VCaP (cell line): ENCODE results near the gene RMDN3.

Experiments
- H3K27ac ChIP-seq: fragments of 450-650 bp; 2 replicates; pipeline ENCODE4 v1.5.1; 2017
- CTCF ChIP-seq: fragments of 450-650 bp; conservative IDR thresholded peaks from 2 replicates; pipeline ENCODE4 v1.5.1; 2017; ENCODE audit warnings: mild to moderate bottlenecking, moderate library complexity

The RMDN3 gene

DNA sequence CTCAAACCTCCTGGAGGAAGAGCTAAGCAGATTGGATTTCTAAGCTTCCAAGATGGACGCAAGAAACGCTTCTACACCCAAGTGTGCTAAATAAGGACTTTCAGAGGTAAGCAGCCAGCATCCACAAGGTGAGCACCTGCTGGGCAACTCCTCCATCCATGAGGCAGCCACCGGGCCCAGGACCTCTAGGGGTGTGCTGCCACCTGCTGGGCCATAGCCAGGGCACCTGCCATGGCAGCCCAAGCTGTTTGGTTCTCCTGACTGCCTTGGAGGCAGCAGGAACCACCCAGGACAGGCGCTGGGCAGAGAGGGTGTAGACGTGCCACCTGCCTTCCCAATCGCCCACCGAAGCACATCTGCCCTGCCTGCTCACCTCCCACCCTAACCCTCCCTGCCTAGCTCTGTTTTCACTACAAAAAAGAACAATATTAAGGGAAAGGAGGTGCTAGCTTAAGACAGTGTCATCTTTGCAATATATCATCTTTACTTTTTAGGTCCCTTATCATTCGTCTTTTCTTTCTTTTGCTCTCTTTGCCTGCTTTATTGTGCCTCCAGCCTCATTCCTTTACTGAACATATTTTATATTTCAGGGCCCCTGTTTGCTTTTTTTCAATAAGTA is 27.7 kb upstream of the RMDN3 start:
- H3K27ac ChIP-seq, result peak overlapping the region; percentile 95
- peak; percentile 91 for TF ChIP-seq CTCF

DNA sequence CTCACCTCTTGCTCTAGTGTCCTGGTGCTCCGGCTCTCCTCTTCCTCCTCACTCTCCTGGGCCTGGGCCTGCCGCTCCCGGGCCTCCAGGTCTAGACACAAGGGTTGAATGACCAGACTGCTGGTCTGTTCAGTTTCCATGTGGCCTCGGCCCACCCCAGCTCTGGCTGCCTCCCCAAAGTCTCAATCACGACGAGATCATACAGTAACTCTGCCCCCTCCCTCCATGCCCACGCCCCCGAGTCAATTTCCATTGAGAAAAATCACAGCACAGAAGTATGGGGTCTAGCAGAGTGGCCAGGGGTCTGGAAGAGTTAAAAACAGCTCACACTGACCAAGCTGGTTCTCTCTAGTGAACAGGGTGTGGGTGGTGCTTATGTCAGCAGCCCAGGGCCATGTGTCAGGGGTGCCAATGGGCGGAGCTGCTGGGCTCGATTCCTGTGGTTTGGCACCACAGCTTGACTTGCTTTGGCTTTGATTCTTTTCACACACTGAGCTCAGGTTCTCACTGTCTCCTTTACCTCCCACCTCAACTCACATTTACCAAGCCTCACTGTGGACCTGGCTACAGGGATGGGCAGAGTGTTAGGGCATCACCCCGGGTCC is 21.6 kb upstream of the RMDN3 start:
- TF ChIP-seq CTCF, result no peak
- peak overlapping the region; percentile 4; the same call in 1 of the 2 replicates for H3K27ac ChIP-seq

GRCh38 chr15:40775740-40776536 is 20.9 kb upstream of the RMDN3 start:
- no peak for TF ChIP-seq CTCF
- no peak overlapping the region for H3K27ac ChIP-seq

DNA sequence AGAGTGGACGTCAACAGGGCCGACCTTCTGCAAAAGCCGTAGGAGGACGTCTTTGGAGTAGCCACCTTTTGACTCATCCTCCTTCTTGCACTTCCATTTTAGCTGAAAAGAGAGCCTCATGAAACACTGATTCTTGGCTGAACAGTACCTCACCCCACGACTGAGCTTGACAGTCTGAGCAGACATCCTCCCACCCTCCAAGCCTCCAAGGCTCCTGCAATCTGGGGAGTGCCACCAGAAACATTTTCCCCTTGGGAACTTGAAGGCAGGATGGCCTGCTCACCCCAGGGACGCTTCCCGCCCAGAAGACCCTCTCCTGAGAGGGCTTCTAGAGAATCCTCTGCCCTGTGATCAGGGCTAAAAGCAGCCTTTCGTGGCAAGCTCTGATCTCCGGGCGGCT is 20.0 kb upstream of the RMDN3 start:
- no peak overlapping the region for H3K27ac ChIP-seq
- no peak for TF ChIP-seq CTCF

GRCh38 chr15:40773902-40774301 is 18.8 kb upstream of the RMDN3 start:
- H3K27ac ChIP-seq, result no peak overlapping the region
- TF ChIP-seq CTCF, result no peak

DNA sequence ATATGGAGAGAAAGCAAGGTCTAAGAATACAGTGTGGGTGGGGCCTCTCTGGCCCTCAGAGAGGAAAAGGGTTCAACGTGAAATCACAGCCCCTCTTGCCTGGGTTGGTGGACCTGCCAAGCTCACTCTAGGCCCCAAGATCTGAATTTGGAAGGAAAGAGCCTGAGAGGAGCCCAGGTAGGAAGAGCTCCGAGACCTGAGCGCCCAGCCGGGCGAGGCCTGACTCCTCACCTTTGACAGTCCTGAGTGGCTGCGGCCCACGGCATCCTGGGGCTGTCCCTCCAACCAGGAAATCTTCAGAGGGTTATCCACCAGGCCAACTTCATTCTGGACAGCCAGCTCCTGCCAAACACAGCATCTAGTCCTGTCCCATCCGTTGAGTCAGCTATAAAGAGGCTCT is 18.4 kb upstream of the RMDN3 start:
- no peak overlapping the region for H3K27ac ChIP-seq
- TF ChIP-seq CTCF, result no peak

DNA sequence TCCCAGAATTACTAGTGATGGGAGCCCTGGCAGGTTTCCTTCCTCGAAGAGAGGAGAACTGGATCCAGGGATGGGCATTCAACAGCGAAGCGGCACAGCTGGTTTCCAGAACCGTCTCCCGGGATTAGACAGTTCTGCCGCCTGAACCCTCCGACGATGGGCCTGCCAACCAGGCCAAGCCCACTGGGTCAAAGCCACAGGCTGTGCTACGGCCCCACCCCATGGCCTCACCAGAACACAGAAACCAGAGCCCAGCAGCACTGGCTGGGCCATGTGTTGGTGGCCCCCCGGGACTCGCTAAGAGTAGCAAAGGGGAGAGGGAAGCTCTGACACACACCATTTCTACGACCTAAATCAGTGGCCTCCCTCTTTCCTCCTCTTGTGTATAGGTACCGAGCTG is 17.0 kb upstream of the RMDN3 start:
- no peak for TF ChIP-seq CTCF
- no peak overlapping the region for H3K27ac ChIP-seq
